COR-L47 (cell line): Measurements from ENCODE around the gene ASAH2B.

ENCODE experiments used
- DNase-seq: peaks from one replicate; lab custom pipeline; 2025; lab: John Stamatoyannopoulos, UW

ASAH2B gene

DNA sequence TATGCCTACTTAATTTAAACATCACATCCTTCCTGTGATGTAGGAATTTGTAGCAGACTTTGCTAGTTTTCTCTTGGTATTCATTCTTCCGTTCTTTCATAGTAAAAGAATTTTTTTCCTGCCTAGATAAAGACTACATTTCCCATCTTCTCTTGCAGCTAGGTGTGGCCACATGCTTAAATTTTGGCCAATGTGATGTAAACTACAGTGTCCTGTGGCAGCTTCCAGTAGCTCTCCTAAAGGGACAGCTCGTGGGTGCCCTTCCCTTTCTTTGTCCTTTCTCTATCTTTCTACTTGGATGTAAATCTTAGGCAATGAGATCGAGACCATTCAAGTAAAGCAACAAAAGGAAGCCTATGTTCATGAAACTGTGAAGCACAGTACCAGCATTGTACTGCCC, 58.6 kb downstream of the ASAH2B start:
- no peak for DNase-seq

DNA sequence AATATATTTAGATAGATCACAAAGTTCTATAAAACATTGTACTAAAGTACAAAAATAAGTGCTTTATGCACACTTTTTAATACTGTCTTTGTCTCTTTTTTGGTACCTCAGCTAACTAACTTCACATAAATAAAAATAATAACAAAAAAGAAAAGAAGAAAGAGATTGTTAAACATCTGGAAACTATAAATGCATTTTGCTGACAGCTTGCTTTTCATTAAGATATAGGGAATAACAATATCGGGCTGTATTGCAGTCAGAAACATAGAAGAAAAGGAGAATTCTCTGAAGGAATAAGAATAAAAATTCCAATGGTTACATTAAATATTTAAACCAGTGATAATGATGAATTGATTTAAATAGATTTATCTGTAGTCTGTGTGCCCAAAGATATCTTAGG, 59.9 kb downstream of the ASAH2B start:
- no peak for DNase-seq

DNA sequence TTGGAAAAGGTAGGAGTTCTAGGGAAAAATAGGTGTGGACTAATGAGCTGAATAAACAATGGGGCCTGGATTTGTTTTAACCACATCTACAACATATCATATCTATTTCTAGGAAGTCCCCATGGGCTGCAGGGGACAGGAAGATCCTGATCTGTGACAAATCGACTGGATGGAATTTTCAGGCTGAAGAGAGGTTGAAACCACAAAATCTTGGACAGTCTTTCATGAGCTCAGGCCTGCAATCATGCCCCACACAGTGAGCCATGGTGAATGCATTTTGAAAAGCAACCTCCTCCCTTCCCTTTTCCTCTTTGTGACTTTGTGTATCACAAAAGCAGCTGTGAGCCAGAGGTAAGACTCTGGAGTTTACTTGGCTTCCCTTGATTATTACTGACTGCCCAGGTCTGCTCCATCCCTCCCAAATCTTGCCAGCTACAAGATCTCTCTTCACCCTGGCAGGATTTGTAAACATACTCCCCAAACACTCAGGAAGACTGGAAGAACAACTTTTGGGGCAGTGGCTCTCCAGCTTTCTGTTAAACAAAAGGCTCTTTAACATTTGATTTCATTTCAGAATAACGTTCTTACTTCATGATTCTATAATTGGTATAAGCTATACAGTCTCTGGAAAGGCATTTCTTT, 66.4 kb downstream of the ASAH2B start:
- no peak for DNase-seq

DNA sequence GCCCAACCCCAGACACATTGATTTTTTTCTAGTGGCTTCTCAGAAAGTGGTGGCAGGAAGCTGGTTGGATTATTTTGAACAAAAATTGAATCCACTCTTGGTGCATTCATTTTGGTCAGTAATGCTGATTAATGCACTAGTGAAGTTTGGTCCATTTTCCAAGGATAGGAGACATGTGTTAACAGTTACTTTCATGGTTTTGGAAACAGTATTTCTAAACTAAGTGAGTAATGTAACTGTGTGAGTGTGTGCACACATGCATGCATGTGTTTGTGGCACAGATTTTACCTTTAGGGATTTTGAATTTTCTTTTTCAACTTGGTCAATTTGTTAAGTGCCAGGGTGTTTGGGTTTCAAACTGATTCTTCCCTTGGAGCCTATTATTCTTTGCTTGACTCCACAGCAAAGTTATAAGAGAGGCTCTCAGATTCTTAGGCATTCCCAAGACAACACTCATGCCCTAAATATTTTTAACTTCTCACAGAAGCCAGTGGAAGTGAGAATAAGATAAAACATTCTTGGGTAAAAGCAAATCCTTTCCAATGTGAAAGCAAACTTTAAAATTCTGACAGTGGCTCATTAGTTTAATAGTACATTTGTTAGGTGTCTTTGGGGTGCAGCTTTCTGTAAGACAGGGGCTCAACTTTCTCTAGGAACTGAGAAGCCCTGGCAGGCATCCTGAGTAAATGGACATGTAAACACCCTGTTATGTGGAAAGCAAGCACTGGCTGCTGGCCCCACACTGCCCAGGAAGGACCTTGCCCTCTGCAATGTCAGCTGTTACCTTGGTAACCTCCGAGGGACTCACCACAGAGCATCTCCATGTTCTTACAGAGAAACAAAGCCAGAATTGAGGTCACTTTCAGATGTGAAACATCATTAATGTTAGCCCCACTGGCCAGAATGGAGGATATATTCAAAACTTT, 68.4 kb downstream of the ASAH2B start:
- DNase-seq: no peak
